Type B pancreatic cell (in vitro differentiated cells): ENCODE measurements around the gene TNFAIP3. TPM values are rescaled to one million over a fixed set of nuclear protein-coding genes. Genes with fewer than 3 reads are reported as not detected.
"Not testable (repeated sequence)": the region's sequence is repeated elsewhere in the genome, so short reads cannot be mapped to it uniquely, and the experiment has no call there.

Experiments
- DNase-seq: peaks from one replicate; pipeline ENCODE4 v3.0.0; 2021; ENCODE audit warnings: mixed read lengths; ENCODE audit not compliant: unreplicated experiment; ENCODE audit errors: extremely low spot score
- H3K27ac Mint-ChIP-seq: 2 replicates; pipeline ENCODE4 v1.8.0; 2021; ENCODE audit warnings: mild to moderate bottlenecking, mixed read lengths
- H3K27me3 Mint-ChIP-seq: 2 replicates; pipeline ENCODE4 v1.8.0; 2021; ENCODE audit warnings: mixed read lengths
- H3K36me3 Mint-ChIP-seq: 2 replicates; pipeline ENCODE4 v1.8.0; 2021; ENCODE audit warnings: mixed read lengths
- H3K4me1 Mint-ChIP-seq: one replicate; pipeline ENCODE4 v1.8.0; 2021; ENCODE audit warnings: mixed read lengths; ENCODE audit not compliant: unreplicated experiment
- H3K4me3 Mint-ChIP-seq: 2 replicates; pipeline ENCODE4 v1.8.0; 2021; ENCODE audit warnings: mild to moderate bottlenecking, mixed read lengths
- H3K9me3 Mint-ChIP-seq: 2 replicates; pipeline ENCODE4 v1.8.0; 2021; ENCODE audit warnings: mixed read lengths
- total RNA-seq: library from RNA; stranded (reverse); gene quantifications from 2 replicates; pipeline ENCODE4 v1.2.1, GENCODE V29; 2021; ENCODE audit warnings: low replicate concordance
- TF ChIP-seq, protein P1 (sequence below): fragments of 200-600 bp; sonication (generic); conservative IDR thresholded peaks from 2 replicates; pipeline ENCODE4 v1.5.0; 2021; ENCODE audit warnings: antibody characterized with exemption, mild to moderate bottlenecking

Gene TNFAIP3
- total RNA-seq, 1 donor from 2014 or later: 15.2 TPM

DNA sequence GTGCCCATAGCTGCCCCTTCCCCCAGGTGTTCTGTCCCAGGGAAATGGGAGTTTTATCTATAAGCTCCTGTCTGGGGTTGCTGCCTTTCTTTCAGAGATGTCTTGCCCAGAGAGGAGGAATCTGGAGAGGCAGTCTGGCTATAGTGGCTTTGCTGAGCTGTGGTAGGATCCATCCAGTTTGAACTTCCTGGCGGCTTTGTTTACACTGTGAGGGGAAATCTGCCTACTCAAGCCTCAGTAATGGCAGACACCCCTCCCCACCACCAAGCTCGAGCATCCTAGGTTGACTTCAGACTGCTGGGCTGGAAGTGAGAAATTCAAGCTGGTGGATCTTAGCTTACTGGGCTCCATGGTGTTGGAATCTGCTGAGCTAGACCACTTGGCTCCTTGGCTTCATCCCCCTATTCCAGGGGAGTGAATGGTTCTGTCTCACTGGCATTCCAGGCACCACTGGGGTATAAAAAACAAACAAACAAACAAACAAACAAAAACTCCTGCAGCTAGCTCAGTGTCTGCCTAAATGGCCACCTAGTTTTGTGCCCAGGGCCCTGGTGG, 24.0 kb downstream of the TNFAIP3 start:
- no peaks in the 10 kb centered on the region for H3K4me1 Mint-ChIP-seq
- no peak overlapping the region for H3K4me3 Mint-ChIP-seq
- no peak overlapping the region for H3K27ac Mint-ChIP-seq
- TF ChIP-seq, protein P1, sequence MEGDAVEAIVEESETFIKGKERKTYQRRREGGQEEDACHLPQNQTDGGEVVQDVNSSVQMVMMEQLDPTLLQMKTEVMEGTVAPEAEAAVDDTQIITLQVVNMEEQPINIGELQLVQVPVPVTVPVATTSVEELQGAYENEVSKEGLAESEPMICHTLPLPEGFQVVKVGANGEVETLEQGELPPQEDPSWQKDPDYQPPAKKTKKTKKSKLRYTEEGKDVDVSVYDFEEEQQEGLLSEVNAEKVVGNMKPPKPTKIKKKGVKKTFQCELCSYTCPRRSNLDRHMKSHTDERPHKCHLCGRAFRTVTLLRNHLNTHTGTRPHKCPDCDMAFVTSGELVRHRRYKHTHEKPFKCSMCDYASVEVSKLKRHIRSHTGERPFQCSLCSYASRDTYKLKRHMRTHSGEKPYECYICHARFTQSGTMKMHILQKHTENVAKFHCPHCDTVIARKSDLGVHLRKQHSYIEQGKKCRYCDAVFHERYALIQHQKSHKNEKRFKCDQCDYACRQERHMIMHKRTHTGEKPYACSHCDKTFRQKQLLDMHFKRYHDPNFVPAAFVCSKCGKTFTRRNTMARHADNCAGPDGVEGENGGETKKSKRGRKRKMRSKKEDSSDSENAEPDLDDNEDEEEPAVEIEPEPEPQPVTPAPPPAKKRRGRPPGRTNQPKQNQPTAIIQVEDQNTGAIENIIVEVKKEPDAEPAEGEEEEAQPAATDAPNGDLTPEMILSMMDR: no peak
- peaks cover 4% of the 10 kb centered on the region for H3K9me3 Mint-ChIP-seq
- H3K36me3 Mint-ChIP-seq: no peaks in the 10 kb centered on the region
- no peak for DNase-seq
- peaks cover 3% of the 10 kb centered on the region for H3K27me3 Mint-ChIP-seq

DNA sequence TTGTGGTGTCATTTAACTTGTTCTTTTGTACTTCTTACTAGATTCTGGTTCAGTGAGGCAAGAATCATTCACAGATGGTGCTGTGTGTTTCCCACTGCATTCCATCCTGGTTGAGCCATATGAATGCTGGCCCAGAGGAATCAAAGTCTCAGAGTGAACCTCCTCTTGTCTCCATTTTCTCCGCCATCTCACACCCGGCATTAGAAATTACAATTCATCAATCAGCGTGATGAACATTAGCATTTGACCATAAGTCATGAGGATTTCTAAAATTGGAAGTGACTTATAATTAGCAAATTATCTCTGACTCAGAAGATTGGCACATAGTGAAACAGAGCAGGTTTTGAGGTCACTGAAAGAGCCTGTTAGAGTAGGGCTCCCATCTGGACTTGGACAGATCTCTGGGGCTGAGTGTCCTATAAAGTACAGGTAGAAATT, 25.2 kb downstream of the TNFAIP3 start:
- Mint-ChIP-seq H3K4me3 (no peak overlapping the region), H3K27ac (peak overlapping the region; percentile 24), H3K4me1 (no peaks in the 10 kb centered on the region), H3K9me3 (peaks cover 5% of the 10 kb centered on the region), H3K36me3 (no peaks in the 10 kb centered on the region), H3K27me3 (peaks cover 3% of the 10 kb centered on the region)
- DNase-seq: no peak
- TF ChIP-seq, protein P1: no peak

DNA sequence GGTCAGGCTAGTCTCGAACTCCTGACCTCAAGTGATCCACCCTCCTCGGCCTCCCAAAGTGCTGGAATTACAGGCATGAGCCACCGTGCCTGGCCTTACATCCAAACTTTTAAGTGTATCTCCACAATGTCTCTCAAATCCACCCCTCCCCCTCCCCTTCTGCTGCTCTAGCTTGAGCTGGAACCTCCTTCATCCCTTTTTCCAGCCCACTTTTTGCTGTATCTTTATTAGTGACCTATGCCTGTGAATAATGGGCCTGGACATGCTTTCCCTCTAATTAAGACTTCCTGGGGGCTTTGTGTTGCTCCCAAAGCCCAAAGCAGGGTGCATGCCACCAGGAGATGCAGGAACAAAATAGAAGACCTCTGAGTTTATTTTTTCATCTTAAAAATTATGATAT, 26.1 kb downstream of the TNFAIP3 start:
- TF ChIP-seq, protein P1: no peak
- Mint-ChIP-seq H3K36me3 (no peaks in the 10 kb centered on the region), H3K4me3 (no peak overlapping the region), H3K4me1 (no peaks in the 10 kb centered on the region), H3K27me3 (peaks cover 3% of the 10 kb centered on the region), H3K27ac (no peak overlapping the region), H3K9me3 (peaks cover 5% of the 10 kb centered on the region)
- no peak for DNase-seq

DNA sequence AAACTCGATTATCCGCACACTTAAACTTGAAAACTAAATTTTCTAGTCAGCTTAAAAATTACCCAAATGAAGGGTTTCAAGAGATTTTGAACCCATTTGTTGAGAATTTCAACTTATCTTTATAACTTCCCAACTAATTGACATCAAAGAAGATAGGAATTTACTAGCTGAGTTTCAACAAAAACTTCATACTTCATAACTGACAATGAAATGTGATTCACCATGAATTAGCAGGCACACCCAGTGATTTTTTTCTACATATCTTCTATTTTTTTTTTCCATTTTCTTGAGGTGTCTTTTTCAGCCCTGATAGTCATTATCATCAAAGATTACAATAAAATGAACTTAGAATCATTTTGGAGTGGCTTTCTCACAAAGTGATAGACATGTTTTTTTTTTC, 26.7 kb downstream of the TNFAIP3 start:
- TF ChIP-seq, protein P1: no peak
- H3K27me3 Mint-ChIP-seq: peaks cover 3% of the 10 kb centered on the region
- DNase-seq: no peak
- peak overlapping the region; percentile 90 for H3K27ac Mint-ChIP-seq
- no peaks in the 10 kb centered on the region for H3K4me1 Mint-ChIP-seq
- H3K4me3 Mint-ChIP-seq: no peak overlapping the region
- no peaks in the 10 kb centered on the region for H3K36me3 Mint-ChIP-seq
- peaks cover 5% of the 10 kb centered on the region for H3K9me3 Mint-ChIP-seq

DNA sequence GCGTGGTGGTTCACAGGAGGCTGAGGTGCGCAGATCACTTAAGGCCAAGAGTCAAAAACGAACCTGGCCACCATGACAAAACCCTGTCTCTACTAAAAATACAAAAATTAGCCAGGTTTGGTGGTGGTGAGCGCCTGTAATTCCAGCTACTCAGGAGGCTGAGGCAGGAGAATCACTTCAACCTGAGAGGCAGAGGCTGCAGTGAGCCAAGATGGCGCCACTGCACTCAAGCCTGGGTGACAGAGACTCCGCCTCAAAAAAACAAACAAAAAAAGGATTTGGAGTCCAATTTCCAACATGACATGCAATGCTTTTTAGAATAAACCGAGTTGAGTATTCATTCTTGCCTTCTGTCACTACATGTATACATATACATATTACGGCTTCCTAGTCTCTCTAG, 27.3 kb downstream of the TNFAIP3 start:
- H3K36me3 Mint-ChIP-seq, DNase-seq, H3K4me1 Mint-ChIP-seq, H3K27ac Mint-ChIP-seq, H3K9me3 Mint-ChIP-seq, H3K4me3 Mint-ChIP-seq, H3K27me3 Mint-ChIP-seq: not testable (repeated sequence)

DNA sequence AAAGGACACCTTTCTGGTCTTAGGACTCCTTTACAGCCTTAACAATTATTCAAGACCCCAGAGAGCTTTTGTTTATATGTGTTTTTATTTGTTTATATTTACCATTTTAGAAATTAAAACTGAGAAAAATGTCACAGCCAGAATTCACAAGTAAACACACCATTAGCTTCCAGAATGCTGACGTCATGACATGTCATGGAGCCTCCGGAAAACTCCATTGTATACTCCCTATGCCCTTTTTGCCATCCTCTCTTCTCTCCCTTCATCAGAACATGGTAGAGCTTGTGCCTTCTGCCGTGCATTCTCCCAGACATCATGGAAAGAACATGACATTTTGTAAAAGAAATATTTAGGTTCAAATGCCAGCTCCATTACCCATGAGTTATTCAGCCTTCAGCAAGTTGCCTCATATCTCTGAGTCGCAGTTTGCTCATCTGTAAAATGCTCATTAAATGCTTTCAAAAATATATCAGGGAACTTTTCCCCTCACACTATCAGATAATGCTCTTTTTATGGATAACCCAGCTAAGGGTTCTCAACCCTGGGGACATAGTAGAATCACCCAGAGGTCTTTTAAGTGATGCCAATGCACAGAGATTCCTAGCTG, 27.8 kb downstream of the TNFAIP3 start:
- H3K27ac Mint-ChIP-seq: no peak overlapping the region
- H3K4me3 Mint-ChIP-seq: no peak overlapping the region
- no peak for DNase-seq
- TF ChIP-seq, protein P1: no peak
- no peaks in the 10 kb centered on the region for H3K36me3 Mint-ChIP-seq
- H3K9me3 Mint-ChIP-seq: peaks cover 5% of the 10 kb centered on the region
- no peaks in the 10 kb centered on the region for H3K4me1 Mint-ChIP-seq
- H3K27me3 Mint-ChIP-seq: peaks cover 3% of the 10 kb centered on the region
